Type B pancreatic cell (in vitro differentiated cells): ENCODE data around the gene PLA2G4F. TPM values are rescaled to one million over a fixed set of nuclear protein-coding genes. Genes with fewer than 3 reads are reported as not detected.

Source experiments
- DNase-seq: peaks from one replicate; pipeline ENCODE4 v3.0.0; 2021; ENCODE audit warnings: mixed read lengths; ENCODE audit not compliant: unreplicated experiment; ENCODE audit errors: extremely low spot score
- H3K27ac Mint-ChIP-seq: 2 replicates; pipeline ENCODE4 v1.8.0; 2021; ENCODE audit warnings: mild to moderate bottlenecking, mixed read lengths
- H3K27me3 Mint-ChIP-seq: 2 replicates; pipeline ENCODE4 v1.8.0; 2021; ENCODE audit warnings: mixed read lengths
- H3K36me3 Mint-ChIP-seq: 2 replicates; pipeline ENCODE4 v1.8.0; 2021; ENCODE audit warnings: mixed read lengths
- H3K4me1 Mint-ChIP-seq: one replicate; pipeline ENCODE4 v1.8.0; 2021; ENCODE audit warnings: mixed read lengths; ENCODE audit not compliant: unreplicated experiment
- H3K4me3 Mint-ChIP-seq: 2 replicates; pipeline ENCODE4 v1.8.0; 2021; ENCODE audit warnings: mild to moderate bottlenecking, mixed read lengths
- H3K9me3 Mint-ChIP-seq: 2 replicates; pipeline ENCODE4 v1.8.0; 2021; ENCODE audit warnings: mixed read lengths
- total RNA-seq: library from RNA; stranded (reverse); gene quantifications from 2 replicates; pipeline ENCODE4 v1.2.1, GENCODE V29; 2021; ENCODE audit warnings: low replicate concordance
- TF ChIP-seq, protein P1 (sequence below): fragments of 200-600 bp; sonication (generic); conservative IDR thresholded peaks from 2 replicates; pipeline ENCODE4 v1.5.0; 2021; ENCODE audit warnings: antibody characterized with exemption, mild to moderate bottlenecking

The PLA2G4F gene
- total RNA-seq, 1 donor from 2014 or later: 1.1 TPM

DNA sequence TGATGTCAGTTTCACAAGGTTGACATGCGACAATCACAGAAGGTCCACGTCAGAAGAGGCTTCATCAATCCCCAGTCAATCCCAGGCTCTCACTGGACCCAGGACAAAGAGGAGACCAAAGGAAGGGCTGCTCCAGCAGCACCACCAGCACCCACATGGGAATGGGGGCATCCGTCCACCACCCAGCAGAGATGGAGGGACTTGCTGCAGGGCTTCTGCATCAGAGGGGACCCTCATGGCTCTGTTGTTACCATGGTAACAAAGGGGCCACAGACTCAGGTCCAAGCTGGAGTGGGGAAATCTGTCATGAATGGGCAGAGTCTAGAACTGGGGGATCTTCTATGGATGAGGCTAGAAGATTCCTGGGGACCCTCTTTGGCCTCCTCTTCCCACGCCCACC is 13.1 kb downstream of the PLA2G4F start:
- Mint-ChIP-seq H3K27me3 (peaks cover 6% of the 10 kb centered on the region), H3K36me3 (no peaks in the 10 kb centered on the region), H3K27ac (no peak overlapping the region), H3K4me3 (no peak overlapping the region), H3K9me3 (no peaks in the 10 kb centered on the region), H3K4me1 (no peaks in the 10 kb centered on the region)
- TF ChIP-seq, protein P1, sequence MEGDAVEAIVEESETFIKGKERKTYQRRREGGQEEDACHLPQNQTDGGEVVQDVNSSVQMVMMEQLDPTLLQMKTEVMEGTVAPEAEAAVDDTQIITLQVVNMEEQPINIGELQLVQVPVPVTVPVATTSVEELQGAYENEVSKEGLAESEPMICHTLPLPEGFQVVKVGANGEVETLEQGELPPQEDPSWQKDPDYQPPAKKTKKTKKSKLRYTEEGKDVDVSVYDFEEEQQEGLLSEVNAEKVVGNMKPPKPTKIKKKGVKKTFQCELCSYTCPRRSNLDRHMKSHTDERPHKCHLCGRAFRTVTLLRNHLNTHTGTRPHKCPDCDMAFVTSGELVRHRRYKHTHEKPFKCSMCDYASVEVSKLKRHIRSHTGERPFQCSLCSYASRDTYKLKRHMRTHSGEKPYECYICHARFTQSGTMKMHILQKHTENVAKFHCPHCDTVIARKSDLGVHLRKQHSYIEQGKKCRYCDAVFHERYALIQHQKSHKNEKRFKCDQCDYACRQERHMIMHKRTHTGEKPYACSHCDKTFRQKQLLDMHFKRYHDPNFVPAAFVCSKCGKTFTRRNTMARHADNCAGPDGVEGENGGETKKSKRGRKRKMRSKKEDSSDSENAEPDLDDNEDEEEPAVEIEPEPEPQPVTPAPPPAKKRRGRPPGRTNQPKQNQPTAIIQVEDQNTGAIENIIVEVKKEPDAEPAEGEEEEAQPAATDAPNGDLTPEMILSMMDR: no peak
- DNase-seq: no peak

DNA sequence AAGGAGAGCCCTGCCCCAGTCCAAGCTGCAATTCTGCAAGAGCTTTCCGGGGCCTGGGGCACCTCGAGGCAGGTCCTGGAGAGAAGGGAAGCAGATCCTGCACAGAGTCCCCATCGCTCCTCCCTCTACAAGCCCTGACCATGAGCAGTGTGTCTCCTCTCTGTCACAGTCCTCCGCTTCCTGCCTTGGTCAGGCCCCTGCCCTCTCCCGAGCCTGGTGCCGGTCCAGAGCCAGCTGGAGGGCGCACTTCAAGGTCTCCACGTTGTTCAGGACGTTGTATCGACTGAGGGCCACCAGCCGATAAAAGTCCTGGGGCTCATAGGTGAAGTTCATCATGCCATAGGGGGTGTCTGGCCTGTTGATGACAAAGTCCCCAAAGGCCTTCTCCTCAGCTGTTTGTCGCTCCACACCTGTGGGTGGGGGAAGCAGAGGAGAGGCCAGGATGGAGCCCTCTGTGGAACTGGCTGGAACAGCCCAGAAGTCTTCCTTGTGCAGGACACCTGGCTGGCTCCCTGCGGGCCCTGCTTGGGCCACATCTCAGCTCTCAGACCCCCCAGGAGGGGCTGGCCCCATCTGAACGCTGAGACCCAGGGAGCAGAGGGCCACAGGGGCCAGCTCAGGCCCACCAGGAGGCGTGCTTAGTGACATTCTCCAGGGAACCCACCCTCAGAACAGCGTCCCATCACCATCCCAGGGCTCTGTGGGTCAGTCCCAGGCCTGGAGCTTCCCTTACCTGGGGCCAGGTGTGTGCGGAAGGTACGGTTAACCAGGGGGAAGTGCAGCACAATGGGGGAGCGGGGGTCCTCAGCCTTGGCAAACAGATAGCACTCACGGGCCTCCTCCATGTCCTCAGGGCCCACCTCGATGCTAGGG is 14.4 kb downstream of the PLA2G4F start:
- peaks cover 4% of the 10 kb centered on the region for H3K4me1 Mint-ChIP-seq
- no peaks in the 10 kb centered on the region for H3K36me3 Mint-ChIP-seq
- no peaks in the 10 kb centered on the region for H3K9me3 Mint-ChIP-seq
- H3K27ac Mint-ChIP-seq: no peak overlapping the region
- no peak overlapping the region for H3K4me3 Mint-ChIP-seq
- H3K27me3 Mint-ChIP-seq: peaks cover 10% of the 10 kb centered on the region
- DNase-seq: no peak
- TF ChIP-seq, protein P1: no peak

DNA sequence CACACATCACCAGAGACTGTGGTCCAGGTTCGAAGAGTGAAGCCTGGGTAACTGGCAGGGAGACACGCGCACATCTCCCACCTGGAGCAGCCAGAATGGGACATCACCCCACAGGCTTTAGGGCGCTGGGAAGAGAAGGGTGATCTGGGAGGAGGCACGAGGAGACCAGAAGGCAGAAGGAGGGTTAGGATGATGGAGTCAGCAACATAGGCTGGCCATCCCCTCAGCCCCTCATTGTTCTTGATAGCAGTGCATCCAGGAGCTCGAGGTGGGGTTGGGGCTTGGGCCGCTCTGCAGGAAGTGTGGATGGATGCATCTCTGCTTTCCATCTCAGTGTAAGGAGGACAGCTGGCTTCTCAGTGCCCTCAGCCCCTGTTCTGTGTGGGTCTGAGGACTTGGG is 15.2 kb downstream of the PLA2G4F start:
- Mint-ChIP-seq H3K27me3 (peaks cover 10% of the 10 kb centered on the region), H3K36me3 (no peaks in the 10 kb centered on the region), H3K4me1 (peaks cover 4% of the 10 kb centered on the region), H3K9me3 (no peaks in the 10 kb centered on the region), H3K4me3 (no peak overlapping the region), H3K27ac (no peak overlapping the region)
- DNase-seq: no peak
- TF ChIP-seq, protein P1: no peak

DNA sequence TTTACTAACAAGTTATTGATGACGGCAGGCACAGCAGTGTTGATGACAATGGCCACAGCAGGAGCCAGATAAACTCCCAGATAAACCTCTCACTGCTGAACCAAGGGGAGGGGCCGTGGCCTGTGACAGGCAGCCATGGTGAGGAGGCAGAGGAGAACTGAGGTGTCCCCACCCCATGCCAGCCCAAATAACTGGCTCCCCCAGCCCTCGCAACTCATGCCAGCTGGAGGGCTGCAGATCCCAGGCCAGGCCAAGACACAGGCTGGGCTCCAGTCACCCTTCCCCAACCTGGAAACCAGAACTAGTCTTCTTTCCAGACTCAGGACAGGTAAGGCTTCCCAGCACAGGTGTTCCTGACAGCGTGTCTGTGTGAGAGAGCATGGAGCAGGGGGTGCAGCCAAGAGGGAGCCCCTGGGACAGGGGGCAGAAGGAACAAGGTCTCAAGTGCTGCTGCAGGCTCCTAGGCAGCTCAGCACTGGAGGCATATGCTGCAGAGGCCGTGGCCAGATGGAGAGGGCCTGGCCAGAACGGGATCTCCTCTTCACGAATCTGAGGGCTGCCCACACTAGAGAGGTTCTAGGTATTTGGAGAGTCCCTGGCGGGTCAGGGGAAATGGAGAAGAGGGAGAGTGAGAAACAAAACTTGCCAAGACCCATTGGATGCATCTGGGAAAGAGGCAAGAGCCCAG is 15.9 kb downstream of the PLA2G4F start:
- no peaks in the 10 kb centered on the region for H3K36me3 Mint-ChIP-seq
- no peak overlapping the region for H3K27ac Mint-ChIP-seq
- peaks cover 10% of the 10 kb centered on the region for H3K27me3 Mint-ChIP-seq
- no peaks in the 10 kb centered on the region for H3K9me3 Mint-ChIP-seq
- TF ChIP-seq, protein P1: no peak
- H3K4me1 Mint-ChIP-seq: peaks cover 4% of the 10 kb centered on the region
- no peak overlapping the region for H3K4me3 Mint-ChIP-seq
- no peak for DNase-seq

DNA sequence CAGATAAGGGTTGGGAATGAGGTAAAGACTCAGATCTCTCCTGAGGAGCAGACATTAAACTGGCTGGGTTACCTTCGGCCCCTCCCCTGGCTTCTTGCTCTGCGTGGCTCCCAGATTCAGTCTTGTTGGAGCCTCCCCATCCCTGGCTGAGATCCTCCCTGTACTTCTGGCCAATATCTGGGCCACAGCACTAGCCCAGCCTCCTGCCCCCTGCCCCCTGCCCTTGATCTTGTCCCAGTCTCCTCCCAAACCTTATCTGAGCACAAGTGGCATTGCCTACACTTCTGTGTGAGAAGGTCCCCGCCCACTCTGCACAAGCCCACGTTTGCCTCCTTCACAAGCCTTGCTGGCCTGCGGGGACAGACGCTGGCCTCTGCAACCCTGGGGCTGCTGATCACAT is 16.8 kb downstream of the PLA2G4F start:
- Mint-ChIP-seq H3K4me1 (peaks cover 4% of the 10 kb centered on the region), H3K27me3 (peaks cover 10% of the 10 kb centered on the region), H3K27ac (no peak overlapping the region)

More for the DNA sequence above, 16.8 kb downstream of the PLA2G4F start:
- TF ChIP-seq, protein P1: no peak
- DNase-seq: peak; percentile 40
- no peaks in the 10 kb centered on the region for H3K36me3 Mint-ChIP-seq
- H3K4me3 Mint-ChIP-seq: no peak overlapping the region
- no peaks in the 10 kb centered on the region for H3K9me3 Mint-ChIP-seq
